H1 (cell line): ENCODE results near the gene CTTNBP2NL.

Experiments used
- CHD2 ChIP-seq: IDR thresholded peaks from 2 replicates; pipeline ENCODE4 v1.6.1; 2012; ENCODE audit warnings: low read length, improper control_type of control experiment
- CTCF ChIP-seq, 3 experiments: IDR thresholded peaks; 1 replicate in 2 of 3; 2 replicates in 1 of 3; pipeline versions ENCODE4 v1.5.1 to v1.6.1; 2011; ENCODE audit warnings: low read length in 3 of 3, mild to moderate bottlenecking in 3 of 3, inconsistent platforms in 2 of 3, low read depth in 1 of 3, moderate library complexity in 1 of 3; ENCODE audit not compliant: insufficient read depth in 1 of 3; ENCODE audit errors: control extremely low read depth in 1 of 3
- EZH2 ChIP-seq: fragments of 200-600 bp; sonication (generic); IDR thresholded peaks from 2 replicates; pipeline ENCODE4 v1.7.1; 2012; ENCODE audit warnings: low read depth, mild to moderate bottlenecking, moderate library complexity, low read length, inconsistent platforms; ENCODE audit not compliant: severe bottlenecking
- JUN ChIP-seq: IDR thresholded peaks from 2 replicates; pipeline ENCODE4 v1.6.1; 2011; ENCODE audit warnings: low read depth, mild to moderate bottlenecking, improper control_type of control experiment, low read length
- KDM4A ChIP-seq: IDR thresholded peaks from one replicate; pipeline ENCODE4 v1.7.1; 2012; ENCODE audit warnings: low read depth, mild to moderate bottlenecking, moderate library complexity, low read length, inconsistent platforms; ENCODE audit not compliant: severe bottlenecking
- KDM5A ChIP-seq: fragments of 200-600 bp; IDR thresholded peaks from 2 replicates; pipeline ENCODE4 v1.7.1; 2012; ENCODE audit warnings: mild to moderate bottlenecking, low read length, inconsistent platforms, mixed read lengths
- POLR2A ChIP-seq, 2 experiments: IDR thresholded peaks; 1 replicate in 1 of 2; 2 replicates in 1 of 2; pipeline ENCODE4 v1.6.1; 2011; ENCODE audit warnings: low read depth in 2 of 2, low read length in 2 of 2, mild to moderate bottlenecking in 2 of 2; ENCODE audit errors: control extremely low read depth in 1 of 2
- TBP ChIP-seq: IDR thresholded peaks from 2 replicates; pipeline ENCODE4 v1.6.1; 2011; ENCODE audit warnings: low read depth, low read length, improper control_type of control experiment

- TF ChIP-seq CHD2 (no peak), CTCF (IDR thresholded peaks at IDR 0.05; ENCODE audit: control extremely low read depth in 1 of 3, insufficient read depth in 1 of 3, low read depth in 1 of 3, low read length in 3 of 3) (no peak), KDM4A (no peak), EZH2 (no peak), KDM5A (no peak), JUN (no peak), POLR2A (IDR thresholded peaks at IDR 0.05; ENCODE audit: control extremely low read depth in 1 of 2, low read depth in 2 of 2, low read length in 2 of 2) (no peak), TBP (no peak)
Measured at GRCh38 chr1:112371775-112372174, 24.2 kb upstream of the CTTNBP2NL start.
